HG03571 (cell line): Measurements from ENCODE around the gene CEACAM16.

Experiments used
- ATAC-seq: cut with Tn5 transposase; IDR thresholded peaks from one replicate; pipeline ENCODE4 v1.9.1; 2021; ENCODE audit not compliant: unreplicated experiment

Gene CEACAM16

DNA sequence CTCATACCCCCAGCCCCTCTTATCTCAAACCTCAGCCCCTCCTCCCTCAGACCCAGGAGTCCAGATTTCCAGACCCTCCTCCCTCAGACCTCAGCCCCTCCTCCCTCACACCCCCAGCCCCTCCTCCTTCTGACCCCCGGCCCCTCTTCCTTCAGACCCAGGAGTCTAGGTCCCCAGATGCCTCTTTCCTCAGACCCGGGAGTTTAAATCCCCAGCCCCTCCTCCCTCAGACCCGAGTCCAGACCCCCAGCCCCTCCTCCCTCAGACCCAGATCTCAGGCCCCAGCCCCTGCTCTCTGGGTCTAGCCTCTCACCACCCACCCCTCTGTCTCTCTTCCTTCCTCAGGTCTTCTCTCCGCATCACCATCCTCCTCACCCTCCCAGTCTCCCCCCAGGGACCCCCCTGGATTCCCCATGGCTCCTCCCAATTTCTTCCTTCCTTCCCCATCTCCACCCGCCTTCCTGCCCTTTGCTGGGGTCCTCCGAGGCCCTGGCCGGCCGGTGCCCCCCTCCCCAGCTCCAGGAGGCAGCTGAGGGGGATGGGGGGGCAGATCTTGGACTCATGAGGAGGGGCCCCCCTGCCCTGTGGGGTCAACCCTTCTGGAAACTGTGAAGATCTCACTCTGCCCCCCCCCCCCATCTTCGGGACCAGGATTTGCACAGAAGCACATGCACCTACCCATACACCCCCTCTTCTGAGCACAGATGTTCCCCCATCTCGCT, 60.3 kb downstream of the CEACAM16 start:
- no peak for ATAC-seq
